Mesenteric fat pad (tissue), 1 donor: ENCODE measurements around the gene DENND1A. TPM values are rescaled to one million over a fixed set of nuclear protein-coding genes. Genes with fewer than 3 reads are reported as not detected.

Source experiments
- DNase-seq: peaks from one replicate; pipeline ENCODE4 v3.0.0-alpha.2; 2020; ENCODE audit warnings: low spot score
- total RNA-seq: library from RNA; stranded (reverse); fragmentation: NEBNext Ultra II Directional; extraction: Animal tissue kit (Norgen Biotek cat#: 25700); gene quantifications from one replicate; pipeline ENCODE4 v1.2.1, GENCODE V29; 2021
- donor health status: DM: yes; HTN: yes; CAD: no.

Gene DENND1A
- total RNA-seq, 1 donor from 2014 or later: 24.4 TPM

- DNase-seq: no peak
Measured at GRCh38 chr9:123349691-123350480, 580.0 kb downstream of the DENND1A start.

- DNase-seq: no peak
Measured at GRCh38 chr9:123349033-123349432, 580.9 kb downstream of the DENND1A start.

DNA sequence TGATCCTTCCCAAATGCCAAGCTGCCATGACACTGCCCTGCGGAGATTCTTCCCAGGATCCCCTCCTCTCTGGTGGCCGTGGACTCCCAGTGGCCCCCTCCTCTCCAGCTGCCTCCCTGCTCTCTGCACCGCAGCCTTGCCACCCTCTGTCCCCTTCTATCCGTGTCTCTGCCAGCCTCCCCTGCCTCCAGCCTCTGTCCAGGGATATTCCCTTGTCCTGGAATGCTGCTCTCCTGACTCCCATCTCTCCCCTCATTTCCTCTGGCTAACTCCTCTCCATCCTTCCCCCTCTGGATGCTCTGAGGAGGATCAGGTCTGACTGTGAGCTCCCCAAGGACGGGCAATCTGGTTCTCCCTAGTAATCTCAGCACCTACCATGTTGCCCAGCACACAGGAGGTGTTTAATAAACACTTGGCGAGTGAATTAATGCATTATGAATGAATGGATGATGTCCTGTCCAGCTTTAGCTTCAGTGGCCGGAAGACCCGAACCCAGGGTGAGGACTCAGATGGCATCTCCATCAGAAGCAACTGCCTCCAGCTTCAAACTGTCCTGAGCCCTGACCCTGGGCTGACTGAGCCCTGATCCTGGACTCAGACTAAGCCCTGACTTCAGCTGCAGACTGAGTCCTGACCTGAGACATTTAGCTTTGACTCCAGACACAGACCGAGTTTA, 581.5 kb downstream of the DENND1A start:
- DNase-seq: no peak

- DNase-seq: no peak
Measured at GRCh38 chr9:123347289-123348060, 582.5 kb downstream of the DENND1A start.

GRCh38 chr9:123346826-123347225, 583.1 kb downstream of the DENND1A start:
- no peak for DNase-seq

GRCh38 chr9:123346026-123346425, 583.9 kb downstream of the DENND1A start:
- DNase-seq: no peak

DNA sequence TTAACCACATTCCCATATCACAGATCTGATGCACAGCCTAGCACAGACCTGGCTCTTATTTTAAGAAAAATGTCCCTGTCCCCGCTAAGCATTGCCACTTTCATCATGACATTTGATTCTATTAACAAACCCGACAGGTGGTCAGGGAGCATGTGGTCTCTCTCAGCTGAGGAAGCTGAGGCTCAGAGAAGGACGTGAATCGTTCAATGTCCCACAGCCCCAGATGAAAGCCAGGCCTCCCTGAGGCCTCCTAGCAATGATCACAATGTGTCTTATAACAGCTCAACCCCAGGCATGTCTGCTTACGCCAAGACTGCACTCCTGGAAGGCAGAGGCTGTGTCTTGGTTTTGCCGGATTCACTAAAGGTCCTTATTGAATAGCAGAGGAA, 584.4 kb downstream of the DENND1A start:
- no peak for DNase-seq

DNA sequence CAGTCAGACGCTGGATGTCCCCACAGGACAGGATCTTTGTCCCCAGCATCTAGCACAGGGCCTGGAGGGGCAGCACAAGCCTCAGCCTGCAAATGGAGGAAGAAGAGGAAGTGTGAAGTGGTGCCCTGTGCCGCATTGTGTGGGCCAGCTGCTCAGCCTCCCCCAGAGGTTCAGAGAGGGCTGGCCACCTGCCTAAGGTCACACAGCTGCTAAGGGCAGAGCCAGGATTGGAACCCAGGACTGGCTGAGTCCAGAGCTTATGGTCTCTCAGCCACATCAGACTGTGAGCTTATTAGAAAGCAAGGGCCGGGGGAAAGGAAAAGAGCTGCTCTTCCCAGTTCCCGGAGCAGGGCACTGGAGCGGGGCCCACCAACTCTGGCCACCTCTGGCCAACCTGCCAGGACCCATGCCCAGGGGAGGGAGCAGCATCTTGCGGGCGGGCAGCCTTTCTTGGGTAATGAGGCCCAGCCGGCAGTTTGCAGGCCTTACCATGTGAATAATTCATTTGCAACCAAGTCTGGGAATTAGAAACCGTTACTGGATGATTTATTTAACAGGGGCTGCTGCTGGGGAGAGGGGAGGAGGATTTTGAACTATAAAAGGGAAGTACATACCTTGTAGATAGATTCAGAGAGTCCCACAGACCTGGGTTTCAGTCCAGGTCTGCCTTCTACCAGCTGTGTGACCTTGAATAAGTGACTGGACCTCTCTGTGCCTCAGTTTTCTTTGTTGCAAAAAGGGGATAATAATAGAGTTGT, 585.6 kb downstream of the DENND1A start:
- no peak for DNase-seq

- DNase-seq: no peak
Measured at GRCh38 chr9:123343443-123344191, 586.3 kb downstream of the DENND1A start.

DNA sequence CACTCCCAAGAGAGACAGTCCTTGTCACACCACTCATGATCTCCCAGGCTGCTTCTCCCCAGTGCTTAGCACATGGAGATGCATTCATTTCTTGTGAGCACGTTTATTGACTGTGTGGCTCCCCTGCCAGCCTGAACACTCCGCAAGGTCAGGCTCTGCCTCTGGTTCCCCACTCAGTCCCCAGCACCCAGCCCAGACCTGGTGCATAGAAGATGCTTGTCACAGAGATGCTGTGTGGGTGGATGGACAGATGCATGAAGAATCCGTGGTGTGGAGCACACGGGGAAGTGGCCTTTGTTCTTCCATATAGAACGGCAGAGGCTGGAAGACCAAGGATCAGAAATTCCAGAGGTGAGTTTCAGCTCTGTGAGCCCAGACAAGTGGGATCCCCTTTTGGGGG, 587.7 kb downstream of the DENND1A start:
- DNase-seq: no peak

DNA sequence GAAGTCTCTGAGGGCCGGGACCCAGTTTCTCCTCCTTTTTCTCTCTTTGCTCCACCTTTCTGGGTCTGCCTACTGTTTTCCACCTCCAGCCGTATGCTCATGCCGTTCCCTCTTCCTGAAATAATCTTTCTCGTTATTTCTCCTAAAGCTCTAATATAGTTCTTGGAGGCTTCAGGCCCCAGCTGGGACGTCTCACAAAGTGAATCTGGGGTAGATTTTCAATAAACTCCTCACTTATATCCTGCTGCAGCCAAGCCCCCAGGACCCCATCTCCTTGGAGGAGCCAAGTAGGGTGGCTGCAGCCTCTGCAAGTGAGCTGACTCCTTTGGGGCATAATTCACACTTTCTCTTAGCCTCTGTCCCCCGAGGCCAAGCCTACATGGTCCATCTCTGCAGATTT, 588.1 kb downstream of the DENND1A start:
- no peak for DNase-seq

DNA sequence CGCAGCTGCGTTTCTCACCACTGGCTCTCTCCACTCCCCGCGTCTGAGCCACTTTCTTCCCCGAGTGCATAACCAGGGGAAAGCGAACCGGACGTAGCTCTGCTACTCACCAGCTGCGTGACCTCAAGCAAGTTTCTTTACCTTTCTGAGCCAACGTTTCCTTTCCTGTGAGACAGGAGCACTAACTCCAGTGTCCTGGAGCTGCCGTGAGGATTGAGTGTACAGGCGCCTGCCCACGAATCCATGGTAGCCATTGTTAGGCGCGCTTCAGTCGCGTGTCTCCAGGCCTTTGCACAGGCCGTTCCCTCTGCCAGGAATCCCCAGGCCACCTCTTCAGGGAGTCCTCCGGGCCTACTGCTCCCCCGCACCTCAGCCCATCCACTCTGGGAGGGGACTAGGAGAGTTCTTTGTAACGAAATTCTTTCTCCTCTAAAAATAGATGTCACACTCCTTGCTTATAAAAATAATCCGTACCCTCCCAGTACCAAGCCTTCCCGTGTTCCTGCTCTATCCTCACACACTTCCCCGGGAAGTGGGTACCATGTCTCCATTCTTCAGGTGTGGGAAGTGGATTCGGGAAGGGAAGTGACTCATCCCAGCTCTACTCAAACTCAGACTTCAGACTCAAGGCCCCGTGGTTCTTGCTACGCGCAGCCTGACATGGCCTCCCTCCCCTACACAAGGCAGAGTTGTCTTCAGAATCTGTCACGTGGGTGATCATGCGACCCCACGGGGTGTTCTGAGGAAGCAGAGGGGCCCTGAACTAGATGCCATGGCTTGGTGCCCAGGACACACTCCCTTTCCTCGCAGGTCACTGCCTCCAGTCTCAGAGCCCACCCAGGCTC, 590.0 kb downstream of the DENND1A start:
- DNase-seq: no peak

DNA sequence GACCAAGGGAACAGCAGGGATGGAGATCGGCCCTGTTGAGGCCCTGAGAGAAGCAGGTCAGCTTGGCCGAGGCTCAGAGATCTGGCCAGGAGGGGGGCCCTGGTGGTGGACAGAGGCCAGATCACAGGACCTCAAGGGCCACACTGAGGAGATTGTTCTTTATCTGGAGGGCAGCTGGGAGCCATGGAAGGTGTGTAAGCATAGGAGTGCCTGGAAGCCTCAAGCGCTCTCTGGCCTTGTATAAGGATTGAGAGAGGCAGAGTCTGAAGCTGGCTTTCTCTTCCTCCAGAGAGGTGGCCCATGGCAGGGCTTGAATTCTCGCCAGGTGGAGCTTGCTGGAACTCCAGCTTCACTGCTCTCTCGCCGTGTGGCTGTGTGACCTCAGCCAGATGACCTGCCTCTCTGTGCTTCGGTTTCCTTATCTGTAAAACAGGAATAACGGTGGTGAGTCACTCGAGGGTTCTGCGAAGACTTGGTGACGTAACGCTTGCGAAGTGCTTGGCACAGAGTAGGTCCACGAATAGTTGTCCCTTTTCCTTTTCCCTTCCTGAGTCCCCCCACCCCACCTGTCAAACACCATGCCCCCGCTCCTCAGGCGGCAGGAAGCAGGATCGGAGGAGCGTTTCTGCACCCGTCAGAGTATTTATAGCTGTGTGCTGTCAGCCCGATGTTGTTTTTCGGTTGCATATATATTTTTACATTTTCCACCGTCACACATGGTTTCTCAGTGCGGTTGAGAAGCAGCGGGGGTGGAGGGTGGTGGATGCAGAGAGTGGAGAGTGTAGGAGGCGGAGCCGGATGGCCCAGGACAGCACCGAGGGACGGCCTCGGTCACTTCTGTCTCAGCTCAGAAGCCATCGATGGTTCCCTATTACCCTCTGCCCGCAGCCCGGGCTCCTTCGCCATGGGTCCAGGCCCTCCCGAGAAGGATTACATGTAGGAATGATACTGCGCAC, 590.9 kb downstream of the DENND1A start:
- DNase-seq: no peak

GRCh38 chr9:123337971-123338370, 592.0 kb downstream of the DENND1A start:
- no peak for DNase-seq

DNA sequence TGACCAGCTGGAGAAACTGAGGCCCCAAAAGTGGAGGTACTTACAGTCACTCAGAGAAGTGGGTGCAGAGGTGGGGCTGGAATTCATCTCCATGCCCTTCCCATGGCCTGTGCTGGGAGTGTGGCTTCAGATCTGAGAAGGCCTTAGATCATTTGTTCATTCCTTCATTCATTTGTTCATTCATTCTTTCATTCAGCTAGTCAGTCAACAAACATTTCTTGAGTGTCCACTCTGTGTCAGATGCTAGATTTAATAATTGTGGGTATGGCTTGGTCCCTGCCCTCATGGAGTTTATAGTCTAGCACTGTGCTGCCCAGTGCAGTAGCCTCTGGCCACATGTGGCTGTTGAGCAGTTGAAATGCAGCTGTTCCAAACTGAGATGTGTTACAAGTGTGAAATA, 593.0 kb downstream of the DENND1A start:
- DNase-seq: no peak

GRCh38 chr9:123336449-123336848, 593.5 kb downstream of the DENND1A start:
- DNase-seq: no peak

GRCh38 chr9:123335986-123336329, 594.0 kb downstream of the DENND1A start:
- no peak for DNase-seq

DNA sequence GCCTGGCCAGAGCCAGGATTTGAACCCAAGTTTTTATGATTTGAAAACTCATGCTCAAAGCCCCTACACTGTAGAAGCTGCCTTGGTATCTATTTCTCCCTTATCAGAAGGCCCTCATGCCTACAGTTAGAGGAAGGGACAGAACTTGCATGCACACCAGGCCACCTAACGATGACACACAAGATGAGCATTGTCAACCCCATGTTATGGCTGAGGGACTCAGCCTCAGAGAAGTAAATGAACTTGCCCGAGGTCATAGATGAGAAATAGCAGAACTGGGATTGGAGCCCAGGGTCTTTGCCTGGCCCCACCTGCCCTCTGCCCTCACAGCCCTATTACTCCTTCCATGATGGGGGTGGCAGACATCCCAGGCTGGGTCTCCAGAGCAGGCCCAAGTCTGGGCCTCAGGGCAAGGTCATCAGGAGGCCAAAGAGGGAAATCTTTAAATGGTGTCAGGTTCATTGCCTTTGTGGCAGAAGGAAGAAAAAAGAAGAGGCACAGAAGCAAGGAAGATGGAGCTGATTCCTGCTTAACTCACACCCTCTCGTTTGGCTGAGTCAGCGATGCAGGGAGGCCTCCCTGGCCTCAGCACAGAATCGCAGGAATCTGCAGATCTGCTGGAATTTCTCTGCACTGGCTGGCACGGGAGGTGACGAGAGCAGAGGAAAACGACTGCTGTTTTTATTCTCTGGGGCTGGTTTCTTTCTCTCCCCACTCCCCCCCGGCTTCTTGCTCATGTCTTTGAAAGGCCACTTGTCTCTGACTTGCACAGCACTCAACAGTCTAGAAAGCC, 594.5 kb downstream of the DENND1A start:
- DNase-seq: no peak
